Fibroblast of skin of back (primary cell): ENCODE results near the gene AADACL4. TPM values are rescaled to one million over a fixed set of nuclear protein-coding genes. Genes with fewer than 3 reads are reported as not detected.
A peak's percentile ranks its signal among the peaks of the same experiment; 100 is the strongest.

Source experiments
- DNase-seq: peaks from one replicate; pipeline ENCODE4 v3.0.0-alpha.2; 2013
- polyA plus RNA-seq, 2 experiments: library from polyadenylated mRNA; unstranded; fragments of 120-200 nt; gene quantifications; one replicate each; pipeline ENCODE4 v1.2.1, GENCODE V29; 2013; ENCODE audit not compliant: insufficient read length in 2 of 2

AADACL4 gene
- not detected for polyA plus RNA-seq (2013, experiment 1 of 2; ENCODE audit: insufficient read length)
- polyA plus RNA-seq (2013, experiment 2 of 2; ENCODE audit: insufficient read length), result not detected

DNA sequence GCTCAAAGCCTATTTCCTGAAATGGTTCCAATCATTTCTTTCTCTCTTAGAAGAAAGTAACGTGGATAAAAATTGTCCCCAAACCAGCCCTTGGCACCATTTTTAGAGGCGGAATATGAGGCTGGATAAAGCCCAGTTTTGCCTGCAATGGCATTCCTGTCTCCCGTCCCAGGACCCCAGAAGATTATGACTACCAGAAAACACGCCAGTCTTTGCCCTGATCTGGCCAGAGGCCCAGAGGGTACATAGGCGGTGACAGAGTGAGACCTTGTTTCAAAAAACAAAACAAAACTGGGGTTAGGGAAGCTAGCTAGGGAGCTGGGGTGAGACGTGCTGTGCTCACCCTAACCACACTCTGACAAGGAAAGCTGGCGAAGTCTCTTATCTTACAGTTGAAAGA, at the start of gene AADACL4:
TSS of gene AADACL4 (plus strand) at position 301 of the 400 bp plus-strand sequence. CDS start 462 bp downstream, outside the sequence.
- no peak for DNase-seq

- no peak for DNase-seq
Measured at GRCh38 chr1:12594490-12594889, 49.4 kb upstream of the AADACL4 start.

GRCh38 chr1:12594966-12595756, 48.7 kb upstream of the AADACL4 start:
- DNase-seq, result peak; percentile 61

DNA sequence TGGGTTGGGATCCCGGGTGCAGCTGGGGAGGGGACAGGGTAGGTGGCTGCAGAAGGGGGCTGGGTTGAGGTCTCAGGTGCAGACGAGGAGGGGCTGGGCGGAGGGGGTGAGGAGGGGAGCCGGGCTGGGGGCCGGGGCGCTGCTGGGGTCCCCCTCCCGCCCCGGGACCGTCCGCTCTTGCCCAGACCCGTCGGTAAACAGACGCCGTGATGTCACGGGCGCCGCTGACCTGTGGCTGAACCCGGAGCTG, 48.2 kb upstream of the AADACL4 start:
- no peak for DNase-seq

- peak; percentile 98 for DNase-seq
Measured at GRCh38 chr1:12596007-12596821, 47.7 kb upstream of the AADACL4 start.

- no peak for DNase-seq
Measured at GRCh38 chr1:12597792-12598191, 46.1 kb upstream of the AADACL4 start.

GRCh38 chr1:12598974-12599373, 44.9 kb upstream of the AADACL4 start:
- no peak for DNase-seq

DNA sequence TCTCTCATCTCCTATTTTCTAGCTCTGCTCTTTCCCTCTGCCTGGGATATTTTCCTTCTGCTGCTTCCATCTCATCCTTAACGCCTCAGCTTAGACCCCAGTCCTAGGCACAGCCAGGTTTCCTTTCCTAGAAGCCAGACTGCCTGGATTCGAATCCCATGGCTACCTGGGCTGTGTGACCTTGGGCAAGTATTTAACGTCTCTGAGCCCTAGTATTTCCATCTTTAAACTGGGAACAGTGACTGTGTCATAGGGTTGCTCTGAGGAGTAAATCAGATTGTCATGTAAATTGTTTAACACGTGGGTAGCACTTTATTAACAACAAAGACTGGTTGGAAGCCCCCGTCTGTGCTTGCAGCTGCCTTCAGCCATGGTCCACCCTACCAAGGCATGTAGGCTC, 44.2 kb upstream of the AADACL4 start:
- DNase-seq, result no peak

GRCh38 chr1:12600335-12600734, 43.5 kb upstream of the AADACL4 start:
- DNase-seq, result no peak

DNA sequence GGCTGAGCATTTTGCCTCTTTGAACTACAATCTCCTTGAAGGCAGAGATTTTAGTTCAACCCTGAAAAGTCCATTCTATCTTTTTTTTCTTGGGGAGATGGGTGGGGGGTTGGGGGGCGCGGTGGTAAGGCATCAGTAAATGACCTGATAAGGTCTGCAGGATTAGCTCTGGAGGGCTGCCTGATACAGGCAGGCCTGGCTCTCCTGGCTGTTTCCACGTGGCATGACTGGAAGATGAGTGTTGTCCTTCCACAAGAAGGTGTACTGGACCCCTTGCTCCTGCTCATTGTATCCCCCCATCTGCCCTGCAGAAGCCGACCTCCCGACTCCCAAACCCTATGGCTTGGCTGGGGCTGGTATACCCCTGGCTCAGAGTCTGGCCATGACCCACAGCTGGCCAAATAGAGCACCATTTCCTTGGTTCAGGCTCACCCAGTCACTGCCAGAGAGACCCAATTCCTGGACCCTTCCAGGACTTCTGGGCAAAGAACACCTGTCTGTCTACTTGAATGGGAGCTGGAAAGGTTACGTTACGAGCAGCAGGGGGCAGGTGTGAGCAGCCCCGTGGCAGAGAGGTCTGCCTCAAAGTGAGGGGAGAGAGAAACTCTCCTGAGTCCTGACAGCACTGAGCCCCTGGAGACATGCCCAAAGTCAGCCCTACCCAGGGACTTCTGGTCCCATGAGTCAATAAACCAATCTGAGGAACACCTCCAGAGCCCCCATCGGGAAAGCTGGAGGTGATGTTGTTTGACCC, 42.8 kb upstream of the AADACL4 start:
- no peak for DNase-seq

- DNase-seq, result peak; percentile 84
Measured at GRCh38 chr1:12601700-12602658, 41.9 kb upstream of the AADACL4 start.

- DNase-seq, result no peak
Measured at GRCh38 chr1:12602659-12603024, 41.2 kb upstream of the AADACL4 start.

DNA sequence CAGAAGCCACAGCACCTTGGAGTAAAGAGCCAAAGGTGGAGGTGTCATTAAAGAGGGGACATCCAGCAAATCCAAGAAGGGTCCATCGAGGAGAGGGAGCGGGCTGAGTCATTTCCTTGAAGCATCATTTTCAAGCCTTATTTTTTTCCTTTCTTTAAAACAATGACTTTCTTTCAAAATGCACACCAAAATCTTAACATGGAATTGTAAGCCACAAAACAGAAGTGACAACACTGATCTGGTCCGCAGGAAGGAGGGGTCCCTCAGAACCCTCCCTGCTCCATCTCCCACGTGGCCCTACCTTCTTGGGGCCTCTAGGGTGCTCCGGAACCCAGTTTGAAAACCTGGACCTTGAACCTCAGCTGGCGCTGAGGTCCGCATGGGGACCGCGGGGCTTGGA, 40.7 kb upstream of the AADACL4 start:
- DNase-seq, result no peak

- DNase-seq, result peak; percentile 97
Measured at GRCh38 chr1:12604114-12604874, 39.6 kb upstream of the AADACL4 start.

DNA sequence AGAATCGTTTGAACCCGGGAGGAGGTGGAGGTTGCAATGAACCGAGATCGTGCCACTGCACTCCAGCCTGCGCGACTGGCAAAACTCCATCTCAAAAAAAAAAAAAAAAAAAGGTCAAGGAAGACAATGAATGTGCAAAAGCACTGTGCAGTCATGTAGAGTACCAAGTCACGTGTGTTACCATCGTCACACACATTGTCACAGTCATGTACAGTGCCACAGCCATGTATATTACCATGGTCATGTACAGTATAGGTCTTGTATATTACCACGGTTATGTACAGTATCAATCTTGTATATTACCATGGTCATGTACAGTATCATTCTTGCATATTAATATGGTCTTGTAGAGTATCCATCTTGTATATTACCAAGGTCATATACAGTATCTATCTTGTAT, 38.9 kb upstream of the AADACL4 start:
- no peak for DNase-seq

DNA sequence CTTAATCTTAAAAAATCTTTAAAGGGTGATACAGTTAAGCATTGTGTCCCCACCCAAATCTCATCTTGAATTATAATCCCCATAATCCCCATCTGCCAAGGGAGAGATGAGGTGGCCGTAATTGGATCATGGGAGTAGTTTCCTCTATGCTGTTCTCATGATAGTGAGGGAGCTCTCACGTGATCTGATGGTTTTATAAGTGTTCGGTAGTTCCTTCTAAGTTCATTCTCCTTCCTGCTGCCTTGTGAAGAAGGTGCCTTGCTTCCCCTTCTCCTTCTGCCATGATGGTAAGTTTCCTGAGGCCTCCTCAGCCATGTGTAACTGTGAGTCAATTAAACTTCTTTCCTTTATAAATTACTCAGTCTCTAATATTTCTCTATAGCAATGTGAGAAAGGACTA, 36.6 kb upstream of the AADACL4 start:
- no peak for DNase-seq

DNA sequence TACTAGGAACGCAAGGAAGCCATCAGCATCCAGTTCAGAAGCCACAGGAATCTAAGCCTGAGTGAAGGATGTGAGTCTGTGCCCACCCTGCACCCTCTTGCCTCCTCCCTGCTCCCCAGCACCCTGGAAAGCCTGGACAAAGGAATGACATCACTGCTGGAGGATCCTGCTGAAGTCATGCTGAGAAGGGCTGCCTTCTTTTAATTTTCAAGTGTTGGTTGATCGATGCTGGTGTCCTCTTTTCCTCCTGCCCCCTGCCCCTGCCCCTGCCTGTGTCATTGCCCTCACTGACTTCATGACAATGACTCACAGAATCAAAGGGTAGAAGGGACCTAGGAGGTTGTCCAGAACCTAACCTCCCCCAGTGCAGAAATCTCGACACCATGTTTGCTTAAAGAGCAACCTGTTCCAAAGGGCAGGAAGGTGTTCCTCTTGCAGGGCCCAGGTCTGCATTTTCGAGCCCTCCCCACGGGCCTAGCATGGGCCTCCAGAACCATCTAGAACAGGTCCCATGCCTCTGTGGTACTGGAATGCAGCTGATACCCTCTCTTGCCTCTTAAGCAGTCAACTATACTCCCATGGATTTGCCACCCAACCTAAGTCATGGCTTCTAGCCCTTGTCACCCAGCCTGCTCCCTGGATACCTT, 35.5 kb upstream of the AADACL4 start:
- DNase-seq, result peak; percentile 50

GRCh38 chr1:12609469-12610003, 34.3 kb upstream of the AADACL4 start:
- no peak for DNase-seq

- peak; percentile 73 for DNase-seq
Measured at GRCh38 chr1:12610305-12610935, 33.5 kb upstream of the AADACL4 start.

DNA sequence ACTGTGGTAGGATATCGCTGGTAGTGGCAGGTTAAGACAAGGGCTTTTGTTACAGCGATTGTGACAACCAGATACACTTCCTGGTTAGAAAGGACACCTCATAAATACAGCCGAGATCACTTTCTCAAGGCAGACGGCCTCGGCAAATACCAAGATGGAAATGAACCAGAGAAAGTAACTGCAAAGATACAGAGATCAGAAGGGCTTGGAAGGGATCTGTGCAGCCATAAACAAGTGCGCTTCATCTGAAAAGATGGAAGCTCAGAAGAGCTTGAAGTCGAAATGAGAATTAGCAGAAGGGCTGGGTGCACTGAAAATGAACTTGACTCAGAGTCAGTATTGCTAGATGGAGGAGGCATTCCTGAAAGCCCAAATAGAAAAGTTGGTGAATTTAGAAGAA, 32.9 kb upstream of the AADACL4 start:
- DNase-seq, result no peak
